ENCODE measurements around the gene CTTNBP2NL.
A peak's percentile ranks its signal among the peaks of the same experiment; 100 is the strongest.
"Not testable (repeated sequence)": the region's sequence is repeated elsewhere in the genome, so short reads cannot be mapped to it uniquely, and the experiment has no call there.

The CTTNBP2NL gene

GRCh38 chr1:112454316-112454715 is 58.3 kb downstream of the CTTNBP2NL start:
- Histone ChIP-seq H3K27me3 (ENCODE audit: insufficient read depth, low read length) (no peaks in the 10 kb centered on the region), H3K4me1 (ENCODE audit: insufficient read depth, low read length) (peaks cover 3% of the 10 kb centered on the region; the same call in 1 of the 2 replicates), H3K36me3 (ENCODE audit: insufficient read depth, low read depth, low read length) (peaks cover 78% of the 10 kb centered on the region), H3K9me3 (ENCODE audit: insufficient read depth, low read depth, low read length) (no peaks in the 10 kb centered on the region), H3K4me3 (ENCODE audit: low read length) (no peak overlapping the region), H3K27ac (ENCODE audit: low read length) (no peak overlapping the region), H3K9ac (ENCODE audit: low read depth, low read length) (no peak overlapping the region)

GRCh38 chr1:112457241-112457640 is 61.2 kb downstream of the CTTNBP2NL start:
- Histone ChIP-seq H3K4me3 (ENCODE audit: low read length) (no peak overlapping the region), H3K27me3 (ENCODE audit: insufficient read depth, low read length) (no peaks in the 10 kb centered on the region), H3K9ac (ENCODE audit: low read depth, low read length) (no peak overlapping the region), H3K27ac (ENCODE audit: low read length) (no peak overlapping the region), H3K9me3 (ENCODE audit: insufficient read depth, low read depth, low read length) (no peaks in the 10 kb centered on the region), H3K36me3 (ENCODE audit: insufficient read depth, low read depth, low read length) (peaks cover 60% of the 10 kb centered on the region), H3K4me1 (ENCODE audit: insufficient read depth, low read length) (peaks cover 11% of the 10 kb centered on the region)

GRCh38 chr1:112457955-112458354 is 61.9 kb downstream of the CTTNBP2NL start:
- no peak overlapping the region for H3K4me3 ChIP-seq (ENCODE audit: low read length)
- no peak overlapping the region for H3K9ac ChIP-seq (ENCODE audit: low read depth, low read length)
- H3K27me3 ChIP-seq (ENCODE audit: insufficient read depth, low read length): no peaks in the 10 kb centered on the region
- no peaks in the 10 kb centered on the region for H3K9me3 ChIP-seq (ENCODE audit: insufficient read depth, low read depth, low read length)
- H3K4me1 ChIP-seq (ENCODE audit: insufficient read depth, low read length): peaks cover 11% of the 10 kb centered on the region
- H3K36me3 ChIP-seq (ENCODE audit: insufficient read depth, low read depth, low read length): peaks cover 56% of the 10 kb centered on the region
- no peak overlapping the region for H3K27ac ChIP-seq (ENCODE audit: low read length)

- Histone ChIP-seq H3K9me3 (ENCODE audit: insufficient read depth, low read depth, low read length) (no peaks in the 10 kb centered on the region), H3K4me3 (ENCODE audit: low read length) (no peak overlapping the region), H3K9ac (ENCODE audit: low read depth, low read length) (no peak overlapping the region), H3K36me3 (ENCODE audit: insufficient read depth, low read depth, low read length) (peaks cover 50% of the 10 kb centered on the region), H3K27ac (ENCODE audit: low read length) (no peak overlapping the region), H3K27me3 (ENCODE audit: insufficient read depth, low read length) (no peaks in the 10 kb centered on the region), H3K4me1 (ENCODE audit: insufficient read depth, low read length) (peaks cover 11% of the 10 kb centered on the region)
These were observed 62.7 kb downstream of the CTTNBP2NL start for GRCh38 chr1:112458756-112459155.

- H3K4me1 ChIP-seq (ENCODE audit: insufficient read depth, low read length): peaks cover 11% of the 10 kb centered on the region
- H3K9ac ChIP-seq (ENCODE audit: low read depth, low read length): no peak overlapping the region
- H3K4me3 ChIP-seq (ENCODE audit: low read length): no peak overlapping the region
- H3K9me3 ChIP-seq (ENCODE audit: insufficient read depth, low read depth, low read length): no peaks in the 10 kb centered on the region
- H3K27me3 ChIP-seq (ENCODE audit: insufficient read depth, low read length): peaks cover 6% of the 10 kb centered on the region
- H3K36me3 ChIP-seq (ENCODE audit: insufficient read depth, low read depth, low read length): peaks cover 33% of the 10 kb centered on the region
- no peak overlapping the region for H3K27ac ChIP-seq (ENCODE audit: low read length)
These were observed 64.6 kb downstream of the CTTNBP2NL start for GRCh38 chr1:112460615-112461014.

GRCh38 chr1:112461200-112461871 is 65.3 kb downstream of the CTTNBP2NL start:
- peaks cover 8% of the 10 kb centered on the region for H3K4me1 ChIP-seq (ENCODE audit: insufficient read depth, low read length)
- no peak overlapping the region for H3K4me3 ChIP-seq (ENCODE audit: low read length)
- no peak overlapping the region for H3K9ac ChIP-seq (ENCODE audit: low read depth, low read length)
- no peaks in the 10 kb centered on the region for H3K9me3 ChIP-seq (ENCODE audit: insufficient read depth, low read depth, low read length)
- peaks cover 12% of the 10 kb centered on the region for H3K27me3 ChIP-seq (ENCODE audit: insufficient read depth, low read length)
- peaks cover 25% of the 10 kb centered on the region for H3K36me3 ChIP-seq (ENCODE audit: insufficient read depth, low read depth, low read length)
- no peak overlapping the region for H3K27ac ChIP-seq (ENCODE audit: low read length)

- Histone ChIP-seq H3K9ac (ENCODE audit: low read depth, low read length) (no peak overlapping the region; the same call in 1 of the 2 replicates), H3K27ac (ENCODE audit: low read length) (no peak overlapping the region), H3K27me3 (ENCODE audit: insufficient read depth, low read length) (peaks cover 25% of the 10 kb centered on the region), H3K4me1 (ENCODE audit: insufficient read depth, low read length) (peaks cover 8% of the 10 kb centered on the region), H3K36me3 (ENCODE audit: insufficient read depth, low read depth, low read length) (peaks cover 10% of the 10 kb centered on the region), H3K9me3 (ENCODE audit: insufficient read depth, low read depth, low read length) (no peaks in the 10 kb centered on the region), H3K4me3 (ENCODE audit: low read length) (no peak overlapping the region)
These were observed 66.9 kb downstream of the CTTNBP2NL start for GRCh38 chr1:112462953-112463279.

GRCh38 chr1:112464501-112464900 is 68.5 kb downstream of the CTTNBP2NL start:
- Histone ChIP-seq H3K4me1 (ENCODE audit: insufficient read depth, low read length) (peaks cover 8% of the 10 kb centered on the region), H3K4me3 (ENCODE audit: low read length) (no peak overlapping the region), H3K36me3 (ENCODE audit: insufficient read depth, low read depth, low read length) (no peaks in the 10 kb centered on the region), H3K9me3 (ENCODE audit: insufficient read depth, low read depth, low read length) (no peaks in the 10 kb centered on the region), H3K9ac (ENCODE audit: low read depth, low read length) (no peak overlapping the region), H3K27me3 (ENCODE audit: insufficient read depth, low read length) (peaks cover 25% of the 10 kb centered on the region), H3K27ac (ENCODE audit: low read length) (no peak overlapping the region)

- Histone ChIP-seq H3K4me1 (ENCODE audit: insufficient read depth, low read length) (peaks cover 8% of the 10 kb centered on the region), H3K9ac (ENCODE audit: low read depth, low read length) (no peak overlapping the region; the same call in 1 of the 2 replicates)
These were observed 69.1 kb downstream of the CTTNBP2NL start for GRCh38 chr1:112465122-112465521.

GRCh38 chr1:112466078-112466660 is 70.2 kb downstream of the CTTNBP2NL start:
- H3K4me1 ChIP-seq (ENCODE audit: insufficient read depth, low read length): peaks cover 6% of the 10 kb centered on the region
- H3K27ac ChIP-seq (ENCODE audit: low read length): no peak overlapping the region
- peak overlapping the region; percentile 42; the same call in 1 of the 2 replicates for H3K4me3 ChIP-seq (ENCODE audit: low read length)
- H3K9ac ChIP-seq (ENCODE audit: low read depth, low read length): peak overlapping the region; percentile 49; the same call in 1 of the 2 replicates
- H3K36me3 ChIP-seq (ENCODE audit: insufficient read depth, low read depth, low read length): no peaks in the 10 kb centered on the region
- peaks cover 25% of the 10 kb centered on the region for H3K27me3 ChIP-seq (ENCODE audit: insufficient read depth, low read length)
- H3K9me3 ChIP-seq (ENCODE audit: insufficient read depth, low read depth, low read length): no peaks in the 10 kb centered on the region

More at GRCh38 chr1:112465122-112465521, 69.1 kb downstream of the CTTNBP2NL start:
- Histone ChIP-seq H3K9me3 (ENCODE audit: insufficient read depth, low read depth, low read length) (no peaks in the 10 kb centered on the region), H3K36me3 (ENCODE audit: insufficient read depth, low read depth, low read length) (no peaks in the 10 kb centered on the region), H3K27me3 (ENCODE audit: insufficient read depth, low read length) (peaks cover 25% of the 10 kb centered on the region), H3K4me3 (ENCODE audit: low read length) (no peak overlapping the region), H3K27ac (ENCODE audit: low read length) (no peak overlapping the region)

- not testable (repeated sequence) for H3K4me3 ChIP-seq (ENCODE audit: low read length); H3K27ac ChIP-seq (ENCODE audit: low read length); H3K4me1 ChIP-seq (ENCODE audit: insufficient read depth, low read length); H3K9me3 ChIP-seq (ENCODE audit: insufficient read depth, low read depth, low read length); H3K36me3 ChIP-seq (ENCODE audit: insufficient read depth, low read depth, low read length); H3K9ac ChIP-seq (ENCODE audit: low read depth, low read length)
- H3K27me3 ChIP-seq (ENCODE audit: insufficient read depth, low read length): peaks cover 21% of the 10 kb centered on the region
These were observed 74.3 kb downstream of the CTTNBP2NL start for GRCh38 chr1:112470324-112470723.

GRCh38 chr1:112470966-112471365 is 75.0 kb downstream of the CTTNBP2NL start:
- Histone ChIP-seq H3K27me3 (ENCODE audit: insufficient read depth, low read length) (peaks cover 15% of the 10 kb centered on the region), H3K27ac (ENCODE audit: low read length) (no peak overlapping the region), H3K4me1 (ENCODE audit: insufficient read depth, low read length) (no peaks in the 10 kb centered on the region; the same call in 1 of the 2 replicates), H3K4me3 (ENCODE audit: low read length) (no peak overlapping the region), H3K9ac (ENCODE audit: low read depth, low read length) (no peak overlapping the region), H3K9me3 (ENCODE audit: insufficient read depth, low read depth, low read length) (no peaks in the 10 kb centered on the region), H3K36me3 (ENCODE audit: insufficient read depth, low read depth, low read length) (no peaks in the 10 kb centered on the region)

Measured in iPS-20b (cell line).